NT2/D1 (cell line): Measurements from ENCODE around the gene MAML3.

Source experiments
- SUZ12 ChIP-seq: IDR thresholded peaks from 2 replicates; pipeline ENCODE4 v1.6.1; 2011; ENCODE audit not compliant: insufficient read length, insufficient read depth; ENCODE audit errors: extremely low read depth
- YY1 ChIP-seq: IDR thresholded peaks from 2 replicates; pipeline ENCODE4 v1.6.1; 2011; ENCODE audit not compliant: insufficient read length, insufficient read depth

DNA sequence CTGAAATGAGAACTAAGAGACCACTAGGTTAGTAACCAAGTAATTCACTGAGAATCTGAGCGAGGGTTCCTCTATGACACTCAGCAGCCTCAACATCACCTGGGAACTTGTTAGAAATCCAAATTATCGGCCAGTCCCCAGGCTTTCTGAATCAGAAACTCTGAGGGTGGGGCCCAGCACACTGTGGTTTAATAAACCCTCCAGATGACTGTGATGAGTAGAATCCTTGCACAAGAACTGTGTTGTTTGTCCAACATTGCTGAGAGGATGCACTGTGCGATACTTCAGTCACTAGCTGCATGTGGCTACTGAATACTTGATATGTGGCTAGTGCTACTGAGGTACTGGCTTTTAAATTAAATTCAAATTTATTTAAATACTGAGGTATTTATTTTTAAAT lies 243.9 kb downstream of the MAML3 start:
- TF ChIP-seq YY1: no peak
- no peak for TF ChIP-seq SUZ12
